Bone marrow (tissue), 2 donors: ENCODE results near the gene FCHSD1.

Experiments used
- DNase-seq, 2 donors: peaks; one replicate each; lab custom pipeline; 2025; lab: John Stamatoyannopoulos, UW

FCHSD1 gene

GRCh38 chr5:141650851-141651727 lies at the start of gene FCHSD1:
Gene FCHSD1 (minus strand): TSS chr5:141651418. CDS start chr5:141651368, 50 bp downstream.
- DNase-seq, result peak; percentile 62 to 83

- DNase-seq, result no peak
Observed at GRCh38 chr5:141697586-141697985, 46.4 kb upstream of the FCHSD1 start.

- DNase-seq, result no peak
Observed at GRCh38 chr5:141696431-141696830, 45.2 kb upstream of the FCHSD1 start.

- no peak for DNase-seq
Observed at GRCh38 chr5:141695627-141696215, 44.5 kb upstream of the FCHSD1 start.

GRCh38 chr5:141694479-141694878 lies 43.3 kb upstream of the FCHSD1 start:
- no peak for DNase-seq

GRCh38 chr5:141692919-141693725 lies 41.9 kb upstream of the FCHSD1 start:
- no peak for DNase-seq

- DNase-seq, result no peak
Observed at GRCh38 chr5:141692533-141692888, 41.3 kb upstream of the FCHSD1 start.

GRCh38 chr5:141691867-141692532 lies 40.8 kb upstream of the FCHSD1 start:
- peak; percentile 65 to 70 for DNase-seq

- DNase-seq, result no peak
Observed at GRCh38 chr5:141691286-141691866, 40.2 kb upstream of the FCHSD1 start.

GRCh38 chr5:141686648-141687416 lies 35.6 kb upstream of the FCHSD1 start:
- DNase-seq, result no peak

GRCh38 chr5:141685591-141685990 lies 34.4 kb upstream of the FCHSD1 start:
- no peak for DNase-seq

GRCh38 chr5:141683596-141684141 lies 32.5 kb upstream of the FCHSD1 start:
- no peak for DNase-seq

GRCh38 chr5:141681695-141682641 lies 30.8 kb upstream of the FCHSD1 start, which contains the start of gene ARAP3:
Gene ARAP3 (minus strand): TSS chr5:141682230. CDS start chr5:141680486, 1,744 bp downstream.
- DNase-seq, result peak in 1 of 2 donors; percentile 25

- DNase-seq, result no peak
Observed at GRCh38 chr5:141681295-141681694, 30.1 kb upstream of the FCHSD1 start.

- no peak for DNase-seq
Observed at GRCh38 chr5:141680751-141681201, 29.6 kb upstream of the FCHSD1 start.

- DNase-seq, result no peak
Observed at GRCh38 chr5:141680178-141680577, 29.0 kb upstream of the FCHSD1 start.

- DNase-seq, result peak in 1 of 2 donors; percentile 50
Observed at GRCh38 chr5:141677415-141677814, 26.2 kb upstream of the FCHSD1 start.

- DNase-seq, result no peak
Observed at GRCh38 chr5:141675672-141676071, 24.5 kb upstream of the FCHSD1 start.

GRCh38 chr5:141674747-141675146 lies 23.5 kb upstream of the FCHSD1 start:
- no peak for DNase-seq
